Measurements from ENCODE around the gene UBE4B.

DNA sequence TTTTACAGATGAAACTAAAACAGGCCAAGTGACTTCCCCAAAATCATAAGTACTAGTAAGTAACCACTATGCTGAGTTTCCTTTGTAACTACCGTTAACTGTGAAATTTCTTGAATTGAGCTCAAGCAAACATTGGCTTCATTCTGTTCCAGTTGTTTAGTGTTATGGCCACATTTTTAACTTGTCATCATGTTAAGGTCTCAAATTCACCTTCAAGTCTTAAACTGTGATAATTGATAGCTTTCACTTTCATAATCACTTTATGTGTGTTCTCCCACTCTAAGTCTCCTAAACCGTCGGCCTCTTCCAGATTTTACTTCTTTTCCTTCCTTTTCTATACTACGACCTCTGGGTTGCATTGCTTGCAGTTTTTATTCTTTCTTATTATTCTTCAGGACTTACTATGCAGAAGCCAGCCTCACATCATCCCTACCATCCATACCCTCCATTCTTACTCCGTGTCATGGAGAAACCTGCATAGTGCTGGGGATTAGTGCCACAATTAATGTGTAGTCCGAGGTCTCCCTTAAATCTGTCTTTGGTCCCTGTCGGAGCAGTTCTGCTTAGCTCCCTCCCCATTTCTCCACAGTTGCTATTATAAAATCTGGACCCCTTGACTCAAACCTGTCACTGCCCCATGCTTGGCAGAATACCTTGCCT, 183.5 kb downstream of the UBE4B start:
- TF ChIP-seq, protein P1, sequence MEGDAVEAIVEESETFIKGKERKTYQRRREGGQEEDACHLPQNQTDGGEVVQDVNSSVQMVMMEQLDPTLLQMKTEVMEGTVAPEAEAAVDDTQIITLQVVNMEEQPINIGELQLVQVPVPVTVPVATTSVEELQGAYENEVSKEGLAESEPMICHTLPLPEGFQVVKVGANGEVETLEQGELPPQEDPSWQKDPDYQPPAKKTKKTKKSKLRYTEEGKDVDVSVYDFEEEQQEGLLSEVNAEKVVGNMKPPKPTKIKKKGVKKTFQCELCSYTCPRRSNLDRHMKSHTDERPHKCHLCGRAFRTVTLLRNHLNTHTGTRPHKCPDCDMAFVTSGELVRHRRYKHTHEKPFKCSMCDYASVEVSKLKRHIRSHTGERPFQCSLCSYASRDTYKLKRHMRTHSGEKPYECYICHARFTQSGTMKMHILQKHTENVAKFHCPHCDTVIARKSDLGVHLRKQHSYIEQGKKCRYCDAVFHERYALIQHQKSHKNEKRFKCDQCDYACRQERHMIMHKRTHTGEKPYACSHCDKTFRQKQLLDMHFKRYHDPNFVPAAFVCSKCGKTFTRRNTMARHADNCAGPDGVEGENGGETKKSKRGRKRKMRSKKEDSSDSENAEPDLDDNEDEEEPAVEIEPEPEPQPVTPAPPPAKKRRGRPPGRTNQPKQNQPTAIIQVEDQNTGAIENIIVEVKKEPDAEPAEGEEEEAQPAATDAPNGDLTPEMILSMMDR (IDR thresholded peaks at IDR 0.05; ENCODE audit: low read depth, low read length): no peak
- TF ChIP-seq EZH2phosphoT487 (IDR thresholded peaks at IDR 0.05; ENCODE audit: low read depth): no peak

Measured in OCI-LY3 (cell line).